Kidney (tissue), 14 donors: ENCODE data around the gene MYOD1. TPM values are rescaled to one million over a fixed set of nuclear protein-coding genes. Genes with fewer than 3 reads are reported as not detected.
A peak's percentile ranks its signal among the peaks of the same experiment; 100 is the strongest.

Experiments
- DNase-seq, 5 donors: peaks; one replicate each; pipeline ENCODE4 v3.0.0-alpha.2; 2013 to 2020
- FAIRE-seq: peaks from 2 replicates; lab custom pipeline; 2012; peaks lifted over from hg19 to GRCh38; lab: Jason Lieb, UNC
- H3K27ac ChIP-seq, 2 donors: one replicate each; pipeline ENCODE4 v1.7.0; 2013; ENCODE audit warnings: low read depth in 2 of 2, low read length in 2 of 2, inconsistent platforms in 1 of 2
- H3K27me3 ChIP-seq: one replicate; pipeline ENCODE4 v1.7.1; 2013; ENCODE audit warnings: low read length, inconsistent platforms; ENCODE audit not compliant: control insufficient read depth, insufficient read depth
- H3K36me3 ChIP-seq, 3 donors: one replicate each; pipeline versions ENCODE4 v1.7.0 to v1.7.1; 2013; ENCODE audit warnings: low read length in 3 of 3, control low read depth in 1 of 3, inconsistent platforms in 1 of 3; ENCODE audit not compliant: insufficient read depth in 3 of 3, control insufficient read depth in 2 of 3
- H3K4me1 ChIP-seq, 3 donors: one replicate each; pipeline versions ENCODE4 v1.7.0 to v1.7.1; 2013; ENCODE audit warnings: low read length in 3 of 3, inconsistent platforms in 1 of 3, low read depth in 1 of 3; ENCODE audit not compliant: control insufficient read depth in 2 of 3, insufficient read depth in 2 of 3
- H3K4me3 ChIP-seq, 3 donors: one replicate each; pipeline versions ENCODE4 v1.7.0 to v1.8.1; 2013; ENCODE audit warnings: low read length in 3 of 3, control low read depth in 1 of 3, inconsistent platforms in 1 of 3
- H3K9ac ChIP-seq, 3 donors: one replicate each; pipeline versions ENCODE4 v1.7.0 to v1.7.1; 2013; ENCODE audit warnings: low read length in 3 of 3, control low read depth in 1 of 3, inconsistent platforms in 1 of 3
- H3K9me3 ChIP-seq, 3 donors: one replicate each; pipeline versions ENCODE4 v1.7.0 to v1.7.1; 2013; ENCODE audit warnings: low read length in 3 of 3, control low read depth in 1 of 3, inconsistent platforms in 1 of 3; ENCODE audit not compliant: control insufficient read depth in 2 of 3, insufficient read depth in 1 of 3
- intact Hi-C: fragments of 100-400 bp; cut with DNase I; formaldehyde crosslinking; loops from one replicate; pipeline ENCODE4 v1.11.1; 2022
- polyA plus RNA-seq: library from polyadenylated mRNA; stranded (reverse); fragments of 350-450 nt; fragmentation: Illumina TruSeq; extraction: RNeasy Lipid Tissue Mini Kit (QIAGEN cat#74804); gene quantifications from one replicate; pipeline ENCODE4 v1.2.3, GENCODE V29; 2014; ENCODE audit warnings: low read depth, low replicate concordance; ENCODE audit not compliant: insufficient read depth
- total RNA-seq: library from RNA; stranded (reverse); fragmentation: NEBNext Ultra II Directional; extraction: Animal tissue kit (Norgen Biotek cat#: 25700); gene quantifications from one replicate; pipeline ENCODE4 v1.2.1, GENCODE V29; 2021
- TF ChIP-seq, protein P1 (sequence below): IDR thresholded peaks from 3 replicates; pipeline ENCODE4 v1.5.1; 2012; ENCODE audit warnings: mild to moderate bottlenecking, moderate library complexity, borderline replicate concordance; ENCODE audit not compliant: insufficient read depth; ENCODE audit errors: extremely low read depth
- donor health status: control.
- donor health status: control.
- donor health status: control.
- donor health status: control.
- donor health status: control.
- donor health status: DM: yes; HTN: yes; CAD: no.
- donor health status: Normal renal cell carcinoma (clear cell type).

Gene MYOD1
- total and polyA plus RNA-seq, 2 donors from 2014 or later: not detected

- DNase-seq: peak in 2 of 5 donors; percentile 17 to 66
- intact Hi-C loops: no loop called here
- no peaks in the 10 kb centered on the region for H3K4me1 ChIP-seq
- no peak for FAIRE-seq
- TF ChIP-seq, protein P1, sequence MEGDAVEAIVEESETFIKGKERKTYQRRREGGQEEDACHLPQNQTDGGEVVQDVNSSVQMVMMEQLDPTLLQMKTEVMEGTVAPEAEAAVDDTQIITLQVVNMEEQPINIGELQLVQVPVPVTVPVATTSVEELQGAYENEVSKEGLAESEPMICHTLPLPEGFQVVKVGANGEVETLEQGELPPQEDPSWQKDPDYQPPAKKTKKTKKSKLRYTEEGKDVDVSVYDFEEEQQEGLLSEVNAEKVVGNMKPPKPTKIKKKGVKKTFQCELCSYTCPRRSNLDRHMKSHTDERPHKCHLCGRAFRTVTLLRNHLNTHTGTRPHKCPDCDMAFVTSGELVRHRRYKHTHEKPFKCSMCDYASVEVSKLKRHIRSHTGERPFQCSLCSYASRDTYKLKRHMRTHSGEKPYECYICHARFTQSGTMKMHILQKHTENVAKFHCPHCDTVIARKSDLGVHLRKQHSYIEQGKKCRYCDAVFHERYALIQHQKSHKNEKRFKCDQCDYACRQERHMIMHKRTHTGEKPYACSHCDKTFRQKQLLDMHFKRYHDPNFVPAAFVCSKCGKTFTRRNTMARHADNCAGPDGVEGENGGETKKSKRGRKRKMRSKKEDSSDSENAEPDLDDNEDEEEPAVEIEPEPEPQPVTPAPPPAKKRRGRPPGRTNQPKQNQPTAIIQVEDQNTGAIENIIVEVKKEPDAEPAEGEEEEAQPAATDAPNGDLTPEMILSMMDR: no peak
- no peak overlapping the region for H3K9ac ChIP-seq
- H3K27me3 ChIP-seq: peaks cover 14% of the 10 kb centered on the region
- no peaks in the 10 kb centered on the region for H3K9me3 ChIP-seq
- H3K4me3 ChIP-seq: no peak overlapping the region
- no peaks in the 10 kb centered on the region for H3K36me3 ChIP-seq
- no peak overlapping the region for H3K27ac ChIP-seq
These were observed 22.1 kb downstream of the MYOD1 start for GRCh38 chr11:17741487-17741886.

DNA sequence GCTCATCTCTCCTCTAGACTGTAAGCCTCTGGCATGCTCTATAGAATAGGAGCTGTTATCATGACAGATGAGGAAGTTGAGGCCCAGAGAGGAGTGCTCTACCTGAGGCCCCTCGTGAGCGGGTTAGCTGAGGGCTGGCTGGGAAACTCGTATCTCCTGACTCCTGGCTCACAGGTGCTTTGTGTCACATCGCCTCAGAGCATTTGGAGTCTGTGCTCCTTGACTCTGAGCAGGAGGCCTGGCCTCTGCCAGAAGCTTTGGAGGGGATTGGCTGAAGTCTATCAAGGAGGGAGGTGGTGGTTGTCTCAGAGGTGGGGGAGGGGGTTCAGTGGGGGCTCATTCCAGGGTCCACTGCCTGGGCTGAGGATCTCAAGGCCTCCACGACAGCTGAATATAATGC lies 22.6 kb downstream of the MYOD1 start:
- intact Hi-C loops: no loop called here
- Histone ChIP-seq H3K9me3 (no peaks in the 10 kb centered on the region), H3K4me3 (no peak overlapping the region), H3K27me3 (peaks cover 9% of the 10 kb centered on the region), H3K4me1 (no peaks in the 10 kb centered on the region), H3K27ac (no peak overlapping the region), H3K9ac (no peak overlapping the region), H3K36me3 (no peaks in the 10 kb centered on the region)
- TF ChIP-seq, protein P1: no peak
- DNase-seq (peak in 1 of 5 donors; percentile 48), FAIRE-seq (no peak)

DNA sequence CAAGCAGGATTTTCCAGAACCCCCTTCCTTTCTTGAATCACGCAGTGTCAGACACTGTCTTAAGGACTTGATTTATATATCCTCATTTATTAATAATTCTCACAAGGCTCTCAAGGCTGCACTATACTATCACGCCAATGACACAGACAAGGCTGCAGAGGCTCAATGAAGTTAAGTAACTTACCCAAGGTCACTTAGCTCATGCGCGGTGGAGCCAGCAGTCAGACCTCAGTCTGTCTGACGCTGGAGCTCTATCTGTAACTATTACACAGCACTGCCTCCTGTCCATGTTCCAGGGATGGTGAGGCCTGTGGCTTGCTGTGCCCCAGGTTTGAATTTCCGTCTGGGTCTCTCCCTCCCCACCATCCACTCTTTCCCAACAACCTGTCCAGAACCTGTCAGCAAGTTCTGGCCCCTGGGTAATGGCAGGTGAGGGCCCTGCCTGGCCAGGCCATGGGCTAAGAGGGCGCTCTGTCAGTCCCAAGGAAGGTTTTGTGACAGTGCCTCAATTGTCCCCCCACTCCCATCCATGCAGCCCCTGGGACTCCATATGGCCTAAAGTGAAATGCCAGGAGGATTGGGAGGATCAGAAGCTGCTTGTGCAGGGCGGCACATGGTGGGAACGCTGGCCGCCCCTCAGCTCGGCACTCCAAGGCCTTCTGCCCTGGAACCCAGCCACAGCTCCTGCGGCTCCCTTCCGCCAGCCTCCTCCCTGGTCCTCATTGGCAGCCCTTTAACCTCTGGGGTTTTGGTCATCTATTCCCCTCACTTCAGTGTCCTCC lies 23.8 kb downstream of the MYOD1 start:
- DNase-seq: peak in 2 of 5 donors; percentile 7 to 43
- H3K4me3 ChIP-seq: no peak overlapping the region

More for the DNA sequence above, 23.8 kb downstream of the MYOD1 start:
- no peak overlapping the region for H3K9ac ChIP-seq
- no peaks in the 10 kb centered on the region for H3K4me1 ChIP-seq
- no peak for FAIRE-seq
- no peaks in the 10 kb centered on the region for H3K36me3 ChIP-seq
- no peak overlapping the region for H3K27ac ChIP-seq
- H3K9me3 ChIP-seq: no peaks in the 10 kb centered on the region
- TF ChIP-seq, protein P1: no peak
- H3K27me3 ChIP-seq: peaks cover 5% of the 10 kb centered on the region
- intact Hi-C loops: no loop called here
